HCT116 (cell line): Measurements from ENCODE around the gene AGBL1. TPM values are rescaled to one million over a fixed set of nuclear protein-coding genes. Genes with fewer than 3 reads are reported as not detected.

ENCODE experiments used
- ATAC-seq: fragments of 200-7000 bp; cut with Tn5 transposase; 2 replicates; pipeline ENCODE4 v1.9.1; 2020; ENCODE audit warnings: mild to moderate bottlenecking, moderate library complexity
- BruUV-seq: library from RNA; stranded (reverse); fragments of 400-500 nt; replicated peaks from 2 replicates; lab custom pipeline; 2021; lab: Mats Ljungman, UMichigan
- CTCF ChIA-PET: fragments of 300-600 bp; sonication (Branson Sonifier 250); formaldehyde crosslinking; loops from one replicate; lab custom pipeline; 2021; ENCODE audit warnings: antibody characterized with exemption; lab: Charles Lee
- POLR2A ChIA-PET: fragments of 300-600, 350-600 bp; sonication (Branson Sonifier 250); formaldehyde crosslinking; loops from one replicate; lab custom pipeline; 2021; ENCODE audit warnings: antibody characterized with exemption; lab: Charles Lee
- RAD21 ChIA-PET, 2 experiments: fragments of 300-600 bp; sonication (Branson Sonifier 250); formaldehyde crosslinking; loops; one replicate each; lab custom pipeline; 2023; ENCODE audit warnings: low total read pairs in 2 of 2; ENCODE audit not compliant: uncharacterized antibody in 2 of 2, unreplicated experiment in 2 of 2, low non-redundant PET in 1 of 2; lab: Charles Lee
- DNase-seq: peaks from one replicate; pipeline ENCODE4 v3.0.0-alpha.2; 2010; ENCODE audit warnings: low read depth, low spot score
- H2AFZ ChIP-seq: fragments of 200-600 bp; shearing (Covaris generic), sonication (generic); 2 replicates; pipeline ENCODE4 v1.6.1; 2017; ENCODE audit warnings: low read depth, mixed run types, mixed read lengths, antibody characterized with exemption, low read length; ENCODE audit not compliant: poor library complexity, severe bottlenecking
- H3K27ac ChIP-seq: 2 replicates; pipeline ENCODE4 v1.5.1; 2012; ENCODE audit warnings: low read depth, low read length
- H3K27me3 ChIP-seq: fragments of 200-600 bp; sonication (generic); 2 replicates; pipeline ENCODE4 v1.6.1; 2016; ENCODE audit warnings: mixed run types, low read length, mixed read lengths; ENCODE audit not compliant: insufficient read depth
- H3K36me3 ChIP-seq, 2 experiments: fragments of 200-500 bp in 1 of 2; fragments of 200-600 bp in 1 of 2; sonication (Bioruptor generic) in 1 of 2; sonication (generic) in 1 of 2; 2 replicates each; pipeline versions ENCODE4 v1.5.1 to v1.6.1; 2014 to 2016; ENCODE audit warnings: low read length in 2 of 2, inconsistent platforms in 1 of 2, mixed read lengths in 1 of 2, mixed run types in 1 of 2; ENCODE audit not compliant: insufficient read depth in 2 of 2, control insufficient read depth in 1 of 2
- H3K4me1 ChIP-seq, 2 experiments: fragments of 200-600 bp in 1 of 2; sonication (generic) in 1 of 2; 2 replicates each; pipeline versions ENCODE4 v1.5.1 to v1.6.1; 2012 to 2017; ENCODE audit warnings: low read length in 2 of 2, inconsistent platforms in 1 of 2, mild to moderate bottlenecking in 1 of 2, mixed read lengths in 1 of 2, mixed run types in 1 of 2, moderate library complexity in 1 of 2; ENCODE audit not compliant: insufficient read depth in 2 of 2, control insufficient read depth in 1 of 2
- H3K4me2 ChIP-seq: fragments of 200-600 bp; sonication (generic); 2 replicates; pipeline ENCODE4 v1.6.1; 2017; ENCODE audit warnings: mixed run types, low read length, mixed read lengths
- H3K4me3 ChIP-seq, 2 experiments: fragments of 200-600 bp in 1 of 2; sonication (generic) in 1 of 2; replicated peaks in 1 of 2; 2 replicates each; pipeline ENCODE4 v1.5.1; 2011 to 2016; ENCODE audit warnings: low read length in 2 of 2, control low read depth in 1 of 2, low read depth in 1 of 2, mild to moderate bottlenecking in 1 of 2, mixed read lengths in 1 of 2, mixed run types in 1 of 2
- H3K79me2 ChIP-seq: fragments of 200-600 bp; sonication (generic); 2 replicates; pipeline ENCODE4 v1.6.1; 2017; ENCODE audit warnings: mild to moderate bottlenecking, mixed run types, low read length, moderate library complexity, mixed read lengths; ENCODE audit not compliant: insufficient read depth
- H3K9ac ChIP-seq: fragments of 200-600 bp; sonication (generic); 2 replicates; pipeline ENCODE4 v1.6.1; 2016; ENCODE audit warnings: low read length, mixed read lengths
- H3K9me2 ChIP-seq: fragments of 200-600 bp; sonication (generic), shearing (Covaris generic); 2 replicates; pipeline ENCODE4 v1.6.1; 2017; ENCODE audit warnings: mixed run types, mild to moderate bottlenecking, moderate library complexity; ENCODE audit not compliant: insufficient read depth
- H3K9me3 ChIP-seq, 2 experiments: fragments of 200-500 bp in 1 of 2; fragments of 200-600 bp in 1 of 2; sonication (Bioruptor generic) in 1 of 2; sonication (generic) in 1 of 2; 2 replicates each; pipeline ENCODE4 v1.6.1; 2014 to 2017; ENCODE audit warnings: low read length in 2 of 2, mixed read lengths in 2 of 2, inconsistent platforms in 1 of 2, low read depth in 1 of 2, mild to moderate bottlenecking in 1 of 2, mixed run types in 1 of 2, moderate library complexity in 1 of 2; ENCODE audit not compliant: control insufficient read depth in 1 of 2, insufficient read depth in 1 of 2
- H4K20me1 ChIP-seq: fragments of 200-600 bp; sonication (generic), shearing (Covaris generic); 2 replicates; pipeline ENCODE4 v1.6.1; 2017; ENCODE audit warnings: mixed run types, mild to moderate bottlenecking, moderate library complexity; ENCODE audit not compliant: insufficient read depth
- CEBPB ChIP-seq: IDR thresholded peaks from 2 replicates; pipeline ENCODE4 v1.6.1; 2012; ENCODE audit warnings: low read depth
- CTCF ChIP-seq, 3 experiments: fragments of 200-600 bp in 1 of 3; sonication (generic) in 1 of 3; IDR thresholded peaks in 2 of 3; conservative IDR thresholded peaks in 1 of 3; 2 replicates each; pipeline ENCODE4 v1.5.1; 2012 to 2017; ENCODE audit warnings: low read depth in 2 of 3, low read length in 2 of 3, antibody characterized with exemption in 1 of 3, borderline replicate concordance in 1 of 3, control low read depth in 1 of 3, mild to moderate bottlenecking in 1 of 3, mixed read lengths in 1 of 3, mixed run types in 1 of 3, moderate library complexity in 1 of 3; ENCODE audit not compliant: insufficient read depth in 1 of 3
- ELF1 ChIP-seq: IDR thresholded peaks from 2 replicates; pipeline ENCODE4 v1.6.1; 2012; ENCODE audit warnings: low read depth, borderline replicate concordance
- EZH2 ChIP-seq: fragments of 200-600 bp; sonication (generic); IDR thresholded peaks from 2 replicates; pipeline ENCODE4 v1.6.1; 2017; ENCODE audit warnings: antibody characterized with exemption, mixed run types
- MAX ChIP-seq: IDR thresholded peaks from 2 replicates; pipeline ENCODE4 v1.6.1; 2012
- RAD21 ChIP-seq: IDR thresholded peaks from 2 replicates; pipeline ENCODE4 v1.6.1; 2012; ENCODE audit warnings: low read depth, mild to moderate bottlenecking
- REST ChIP-seq: IDR thresholded peaks from 2 replicates; pipeline ENCODE4 v1.6.1; 2012; ENCODE audit warnings: low read depth
- SIN3A ChIP-seq: IDR thresholded peaks from 2 replicates; pipeline ENCODE4 v1.6.1; 2012; ENCODE audit warnings: low read depth
- SP1 ChIP-seq: IDR thresholded peaks from 2 replicates; pipeline ENCODE4 v1.6.1; 2012; ENCODE audit warnings: low read depth
- SRF ChIP-seq: IDR thresholded peaks from 2 replicates; pipeline ENCODE4 v1.6.1; 2012; ENCODE audit warnings: low read depth
- TCF7L2 ChIP-seq: IDR thresholded peaks from 2 replicates; pipeline ENCODE4 v1.7.0; 2011; ENCODE audit warnings: borderline replicate concordance, inconsistent platforms; ENCODE audit not compliant: insufficient read depth, insufficient read length; ENCODE audit errors: extremely low read depth
- ZFX ChIP-seq: fragments of 450-650 bp; IDR thresholded peaks from 2 replicates; pipeline ENCODE4 v1.6.1; 2017
- intact Hi-C: fragments of 100-400 bp; cut with micrococcal nuclease; formaldehyde crosslinking; loops from 2 replicates; pipeline ENCODE4 v1.10.0; 2022
- total RNA-seq: library from RNA; stranded (reverse); gene quantifications from one replicate; pipeline ENCODE4 v1.2.1, GENCODE V29; 2021; ENCODE audit not compliant: unreplicated experiment

The AGBL1 gene
- total RNA-seq, 1 experiment from 2014 or later, result not detected

- TF ChIP-seq CTCF (IDR thresholded peaks at IDR 0.05 in 2 of 3, conservative IDR thresholded peaks at IDR 0.05 in 1 of 3; ENCODE audit: borderline replicate concordance in 1 of 3, insufficient read depth in 1 of 3, low read depth in 2 of 3, low read length in 2 of 3) (no peak), SP1 (no peak), ELF1 (no peak), TCF7L2 (no peak), RAD21 (no peak), CEBPB (no peak), SIN3A (no peak), EZH2 (no peak)
Measured at GRCh38 chr15:86644339-86644738, 564.7 kb downstream of the AGBL1 start (continued).

GRCh38 chr15:86645925-86646500, 566.3 kb downstream of the AGBL1 start:
- H3K4me3 ChIP-seq, result no peak overlapping the region
- no peaks in the 10 kb centered on the region for H4K20me1 ChIP-seq
- no peak overlapping the region for H3K4me2 ChIP-seq
- no peak overlapping the region for H3K9ac ChIP-seq
- RAD21 ChIA-PET, result no interaction called here
- H3K36me3 ChIP-seq, result no peaks in the 10 kb centered on the region
- H3K27me3 ChIP-seq, result no peaks in the 10 kb centered on the region
- intact Hi-C loops, result no loop called here
- no peak for TF ChIP-seq TCF7L2
- TF ChIP-seq REST, result no peak
- TF ChIP-seq MAX, result no peak
- TF ChIP-seq ZFX, result no peak
- no peak for TF ChIP-seq SRF
- BruUV-seq, result no TSS peak
- no peaks in the 10 kb centered on the region for H3K79me2 ChIP-seq
- ATAC-seq (no peak), DNase-seq (no peak)
- H2AFZ ChIP-seq, result no peak overlapping the region
- H3K4me1 ChIP-seq, result no peaks in the 10 kb centered on the region
- CTCF ChIA-PET, result no interaction called here
- H3K27ac ChIP-seq, result no peak overlapping the region
- no peaks in the 10 kb centered on the region for H3K9me2 ChIP-seq
- POLR2A ChIA-PET, result no interaction called here
- H3K9me3 ChIP-seq, result peaks cover 3 to 17% of the 10 kb centered on the region in 2 experiments; a peak in 3 of 4 replicates
